Cardiac ventricle fibroblast (primary cell): ENCODE results near the gene ST6GALNAC2. TPM values are rescaled to one million over a fixed set of nuclear protein-coding genes. Genes with fewer than 3 reads are reported as not detected.

Experiments
- total RNA-seq: library from RNA; depleted of rRNA; stranded (reverse); fragments of >200 nt; gene quantifications from 2 replicates; pipeline ENCODE4 v1.2.3, GENCODE V29; 2015

The ST6GALNAC2 gene
- total RNA-seq = 1.9 TPM in 1 of 2 replicates, not detected in the other

DNA sequence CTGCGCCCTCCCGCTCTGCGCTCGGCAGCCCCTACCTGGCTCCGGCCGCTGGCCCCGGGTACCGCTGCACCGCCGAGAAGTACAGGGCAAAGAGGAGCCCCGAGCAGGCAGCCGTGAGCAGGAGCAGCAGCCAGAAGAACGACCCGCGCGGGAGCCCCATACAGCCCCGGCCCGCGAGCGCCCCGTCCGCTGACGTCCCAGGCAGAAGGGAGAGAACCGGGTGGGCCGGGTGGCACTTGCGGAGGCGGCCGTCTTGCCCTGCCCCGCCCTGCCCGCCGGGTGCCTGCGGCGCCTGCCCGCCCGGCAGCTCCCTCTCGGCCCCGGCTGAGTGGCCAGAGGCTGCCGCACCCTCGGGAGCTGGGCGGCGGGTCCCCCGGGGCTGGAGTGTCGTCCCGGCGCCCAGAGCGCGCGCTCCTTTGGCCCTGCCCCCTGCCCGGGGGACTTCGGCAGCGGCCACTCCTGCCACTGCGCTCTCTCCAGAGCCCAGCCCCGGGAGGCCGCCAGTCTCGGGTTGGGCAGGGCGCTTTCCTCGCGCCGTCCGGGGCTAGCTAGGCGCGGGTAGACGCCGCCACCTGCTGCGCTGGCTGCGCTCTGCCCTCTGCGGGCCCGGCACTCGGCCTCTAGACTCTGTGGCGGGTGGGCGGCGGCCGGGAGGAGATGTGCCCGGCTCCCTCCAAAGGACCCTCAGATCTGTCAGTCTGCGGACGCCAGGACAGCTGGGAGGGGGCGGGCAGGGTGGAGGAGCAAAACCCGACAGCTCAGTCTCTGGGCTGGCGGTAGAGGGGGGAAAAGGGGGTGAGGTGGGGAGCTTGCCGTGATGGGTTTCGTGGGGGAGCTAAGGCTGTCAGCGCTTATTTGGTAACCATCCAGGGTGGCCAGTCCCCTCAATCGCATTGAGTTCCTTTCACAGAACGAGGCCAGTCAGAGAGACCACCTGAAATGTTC lies at the start of gene ST6GALNAC2:
ST6GALNAC2 (minus strand) TSS at position 212 of the 945 bp plus-strand sequence; CDS start at position 160, 52 bp downstream.

DNA sequence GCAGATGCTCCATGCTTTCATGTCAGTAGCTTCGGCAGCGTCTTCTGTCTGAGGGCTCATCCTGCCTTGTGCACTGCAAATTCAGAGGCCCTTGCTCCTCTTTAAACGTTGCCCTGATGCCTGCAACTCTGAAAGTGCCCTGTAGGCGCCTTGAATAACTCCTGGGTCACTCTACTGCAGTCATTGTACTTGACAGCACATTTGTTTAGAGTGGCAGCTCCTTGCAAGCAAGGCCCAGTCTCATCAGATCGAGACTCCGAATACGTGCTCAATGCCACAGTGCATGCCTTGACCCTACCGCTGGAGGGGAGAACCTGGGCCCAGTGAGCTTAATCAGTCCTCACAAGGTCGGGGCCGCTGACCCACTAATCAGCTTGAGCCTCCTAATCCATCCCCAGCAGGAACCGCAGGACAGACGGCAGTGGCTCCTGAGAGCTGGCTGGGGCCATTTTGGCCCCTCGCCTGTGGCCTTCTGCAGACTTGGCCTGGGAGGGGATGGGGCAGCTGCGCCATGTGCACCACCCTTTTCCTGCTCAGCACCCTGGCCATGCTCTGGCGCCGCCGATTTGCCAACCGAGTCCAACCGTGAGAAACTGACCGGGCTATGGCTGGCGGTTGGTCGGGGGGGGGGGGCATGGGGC lies 45.9 kb downstream of the ST6GALNAC2 start, which contains the start of gene PRCD:
PRCD (plus strand) TSS at position 414 of the 641 bp plus-strand sequence; CDS start at position 512, 98 bp downstream.

DNA sequence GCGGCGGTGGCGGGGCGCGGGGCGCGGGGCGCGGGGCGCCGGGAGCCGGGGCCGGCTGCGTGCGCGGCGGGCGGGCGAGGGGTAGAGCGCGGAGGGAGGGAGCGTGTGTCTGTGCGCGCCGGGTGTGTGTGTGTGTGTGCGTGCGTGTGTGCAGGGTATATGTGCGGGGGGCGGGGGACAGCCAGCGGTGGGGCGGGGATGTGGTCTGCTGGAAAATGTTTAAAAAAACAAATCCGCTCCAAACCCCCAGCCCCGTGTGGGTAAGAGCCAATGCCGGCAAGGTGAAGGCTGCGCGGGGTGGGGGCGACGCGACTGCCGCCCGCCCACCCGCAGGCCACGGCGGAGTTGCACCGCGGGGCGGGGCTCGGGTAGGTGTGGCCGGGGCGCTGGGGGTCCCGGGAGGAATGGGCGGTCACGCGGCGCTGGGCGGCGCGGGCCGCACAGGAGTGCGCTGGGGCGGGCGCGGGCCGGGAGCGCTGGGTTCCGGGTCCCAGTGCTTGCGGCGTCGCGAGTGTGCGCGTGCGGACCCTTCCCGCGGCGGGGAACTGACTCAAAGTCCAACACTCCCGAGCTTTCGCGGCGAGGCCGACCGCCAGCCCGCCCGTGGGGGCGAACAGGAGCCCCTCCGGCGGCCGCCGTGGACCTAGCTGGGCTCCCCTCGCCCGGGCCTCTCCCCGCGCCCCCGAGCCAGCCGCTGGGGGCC lies 47.9 kb downstream of the ST6GALNAC2 start, which contains the start of gene CYGB:
CYGB (minus strand) TSS at position 132 of the 703 bp plus-strand sequence. CDS start 167 bp downstream, outside the sequence.

Other genes starting within 250 kb of the ST6GALNAC2 start
- 23.1 and 35.4 TPM in 2 replicates for gene PRPSAP1, start 231.9 kb downstream of the ST6GALNAC2 start, total RNA-seq
- gene SPHK1, start 201.3 kb downstream of the ST6GALNAC2 start, total RNA-seq = 51.0 and 55.1 TPM in 2 replicates
- gene UBE2O, start 132.7 kb downstream of the ST6GALNAC2 start, total RNA-seq = 19.2 and 25.5 TPM in 2 replicates
- not detected in 2 replicates for gene AANAT, start 118.3 kb downstream of the ST6GALNAC2 start, total RNA-seq
- 5.2 and 10.5 TPM in 2 replicates for gene RHBDF2, start 84.4 kb downstream of the ST6GALNAC2 start, total RNA-seq
- 126 and 147 TPM in 2 replicates for gene CYGB, start 48.2 kb downstream of the ST6GALNAC2 start, total RNA-seq
- 5.7 and 6.6 TPM in 2 replicates for gene PRCD, start 45.8 kb downstream of the ST6GALNAC2 start, total RNA-seq
- gene ST6GALNAC1, start 57.9 kb upstream of the ST6GALNAC2 start, total RNA-seq = not detected in 2 replicates
- gene MXRA7, start 125.1 kb upstream of the ST6GALNAC2 start, total RNA-seq = 199 and 212 TPM in 2 replicates
- 14.2 and 14.9 TPM in 2 replicates for gene JMJD6, start 140.7 kb upstream of the ST6GALNAC2 start, total RNA-seq
- gene METTL23, start 141.0 kb upstream of the ST6GALNAC2 start, total RNA-seq = 23.8 and 37.0 TPM in 2 replicates
- gene SRSF2, start 151.5 kb upstream of the ST6GALNAC2 start, total RNA-seq = 135 and 164 TPM in 2 replicates
- 15.0 and 15.1 TPM in 2 replicates for gene MFSD11, start 152.3 kb upstream of the ST6GALNAC2 start, total RNA-seq